SK-N-SH (cell line): ENCODE data around the gene DRD4. TPM values are rescaled to one million over a fixed set of nuclear protein-coding genes. Genes with fewer than 3 reads are reported as not detected.

Experiments used
- CTCF ChIA-PET: fragments of 300-600, 350-600 bp; formaldehyde crosslinking; extraction: SDS; loops from one replicate; lab custom pipeline; 2021; lab: Yijun Ruan, JAX
- POLR2A ChIA-PET: fragments of 350-600 bp; sonication (Branson Sonifier 250); formaldehyde crosslinking; extraction: SDS; loops from one replicate; lab custom pipeline; 2020; ENCODE audit warnings: antibody characterized with exemption, inconsistent platforms; lab: Yijun Ruan, JAX
- DNase-seq: peaks from one replicate; pipeline ENCODE4 v3.0.0; 2012
- H2AFZ ChIP-seq: fragments of 200-600 bp; sonication (generic); 2 replicates; pipeline ENCODE4 v1.8.1; 2016; ENCODE audit warnings: antibody characterized with exemption, mild to moderate bottlenecking, low read depth
- H3F3A ChIP-seq: fragments of 200-600 bp; sonication (generic); replicated peaks from 2 replicates; pipeline ENCODE3; 2016; ENCODE audit warnings: antibody characterized with exemption, mild to moderate bottlenecking; ENCODE audit not compliant: insufficient read depth
- H3K27ac ChIP-seq, 2 experiments: fragments of 200-500 bp in 1 of 2; fragments of 200-600 bp in 1 of 2; sonication (Bioruptor generic) in 1 of 2; sonication (generic), shearing (Covaris generic) in 1 of 2; 2 replicates each; pipeline versions ENCODE4 v1.5.1 to v1.6.1; 2014 to 2016; ENCODE audit warnings: low read depth in 2 of 2, inconsistent platforms in 1 of 2, low read length in 1 of 2, mild to moderate bottlenecking in 1 of 2, mixed read lengths in 1 of 2
- H3K27me3 ChIP-seq: fragments of 200-600 bp; sonication (generic), shearing (Covaris generic); 2 replicates; pipeline ENCODE4 v1.6.1; 2016; ENCODE audit warnings: mixed run types; ENCODE audit not compliant: insufficient read depth
- H3K36me3 ChIP-seq, 2 experiments: fragments of 200-500 bp in 1 of 2; fragments of 200-600 bp in 1 of 2; sonication (Bioruptor generic) in 1 of 2; sonication (generic) in 1 of 2; replicated peaks in 1 of 2; 2 replicates each; pipeline versions ENCODE3 to v1.5.1; 2014 to 2016; ENCODE audit warnings: low read length in 1 of 2, mild to moderate bottlenecking in 1 of 2; ENCODE audit not compliant: insufficient read depth in 2 of 2, control insufficient read depth in 1 of 2
- H3K4me1 ChIP-seq, 2 experiments: fragments of 200-500 bp in 1 of 2; fragments of 200-600 bp in 1 of 2; sonication (Bioruptor generic) in 1 of 2; sonication (generic), shearing (Covaris generic) in 1 of 2; 2 replicates each; pipeline versions ENCODE4 v1.5.1 to v1.6.1; 2014 to 2016; ENCODE audit warnings: low read depth in 1 of 2, low read length in 1 of 2, mixed run types in 1 of 2; ENCODE audit not compliant: insufficient read depth in 2 of 2, control insufficient read depth in 1 of 2
- H3K4me2 ChIP-seq: fragments of 200-600 bp; sonication (generic), shearing (Covaris generic); 2 replicates; pipeline ENCODE4 v1.6.1; 2017; ENCODE audit warnings: mixed run types
- H3K4me3 ChIP-seq, 2 experiments: fragments of 200-500 bp in 1 of 2; fragments of 200-600 bp in 1 of 2; sonication (Bioruptor generic) in 1 of 2; sonication (generic), shearing (Covaris generic) in 1 of 2; 2 replicates each; pipeline versions ENCODE4 v1.5.1 to v1.8.1; 2014 to 2016; ENCODE audit warnings: low read depth in 2 of 2, inconsistent platforms in 1 of 2, low read length in 1 of 2, mild to moderate bottlenecking in 1 of 2, mixed read lengths in 1 of 2, moderate library complexity in 1 of 2
- H3K79me2 ChIP-seq: fragments of 200-600 bp; sonication (generic); 2 replicates; pipeline ENCODE4 v1.8.1; 2017; ENCODE audit warnings: mild to moderate bottlenecking; ENCODE audit not compliant: insufficient read depth
- H3K9ac ChIP-seq: fragments of 200-600 bp; sonication (generic); 2 replicates; pipeline ENCODE4 v1.6.1; 2017; ENCODE audit warnings: mixed run types
- H3K9me2 ChIP-seq: fragments of 200-600 bp; sonication (generic); 2 replicates; pipeline ENCODE4 v1.6.1; 2017; ENCODE audit warnings: mixed run types
- H3K9me3 ChIP-seq: fragments of 200-600 bp; sonication (generic); 2 replicates; pipeline ENCODE4 v1.6.1; 2017; ENCODE audit warnings: mixed run types, mild to moderate bottlenecking, moderate library complexity
- H4K20me1 ChIP-seq: fragments of 200-600 bp; sonication (generic); 2 replicates; pipeline ENCODE4 v1.6.1; 2017; ENCODE audit warnings: mild to moderate bottlenecking, mixed run types; ENCODE audit not compliant: insufficient read depth
- CHD2 ChIP-seq: fragments of 150-350 bp; IDR thresholded peaks from 2 replicates; pipeline ENCODE4 v1.6.1; 2018; ENCODE audit warnings: low read length; ENCODE audit not compliant: partially characterized antibody
- CTCF ChIP-seq: fragments of 200-600 bp; sonication (generic); IDR thresholded peaks from 2 replicates; pipeline ENCODE4 v1.6.1; 2017; ENCODE audit warnings: antibody characterized with exemption, mild to moderate bottlenecking, moderate library complexity
- ELF1 ChIP-seq: IDR thresholded peaks from 2 replicates; pipeline ENCODE4 v1.4.0; 2012
- EZH2phosphoT487 ChIP-seq: fragments of 200-600 bp; sonication (generic); IDR thresholded peaks from 2 replicates; pipeline ENCODE4 v1.6.1; 2017; ENCODE audit warnings: low read depth, mixed run types, mild to moderate bottlenecking, antibody characterized with exemption, moderate library complexity, borderline replicate concordance
- GABPA ChIP-seq: IDR thresholded peaks from 2 replicates; pipeline ENCODE4 v1.4.0; 2012; ENCODE audit warnings: low read depth, mild to moderate bottlenecking
- GATA2 ChIP-seq: sonication (generic); formaldehyde crosslinking; IDR thresholded peaks from 2 replicates; pipeline ENCODE4 v1.5.0; 2020; ENCODE audit warnings: mild to moderate bottlenecking, missing genetic modification reagents
- MXI1 ChIP-seq: IDR thresholded peaks from 2 replicates; pipeline ENCODE4 v1.6.1; 2012; ENCODE audit warnings: mild to moderate bottlenecking, low read depth, low read length, improper control_type of control experiment
- NFIC ChIP-seq: IDR thresholded peaks from 2 replicates; pipeline ENCODE4 v1.4.0; 2012; ENCODE audit warnings: borderline replicate concordance
- NRF1 ChIP-seq: IDR thresholded peaks from 2 replicates; pipeline ENCODE4 v1.6.1; 2012; ENCODE audit warnings: low read depth, mild to moderate bottlenecking, low read length
- PBX3 ChIP-seq: IDR thresholded peaks from 2 replicates; pipeline ENCODE4; 2012
- POLR2AphosphoS5 ChIP-seq: IDR thresholded peaks from 2 replicates; pipeline ENCODE4 v1.6.1; 2012; ENCODE audit warnings: low read depth, low read length
- RCOR1 ChIP-seq: fragments of 150-350 bp; IDR thresholded peaks from 2 replicates; pipeline ENCODE4 v1.6.1; 2017; ENCODE audit warnings: antibody characterized with exemption, low read length
- REST ChIP-seq: IDR thresholded peaks from 2 replicates; pipeline ENCODE4 v1.6.1; 2012; ENCODE audit warnings: mild to moderate bottlenecking, low read depth, low read length, moderate library complexity
- SIN3A ChIP-seq: IDR thresholded peaks from 2 replicates; pipeline ENCODE4 v1.6.1; 2012; ENCODE audit warnings: low read depth, mild to moderate bottlenecking, low read length, moderate library complexity, borderline replicate concordance
- SMC3 ChIP-seq: IDR thresholded peaks from 2 replicates; pipeline ENCODE4 v1.6.1; 2012; ENCODE audit warnings: low read depth, low read length, improper control_type of control experiment
- TAF1 ChIP-seq: IDR thresholded peaks from 2 replicates; pipeline ENCODE4 v1.6.1; 2012; ENCODE audit warnings: low read depth, mild to moderate bottlenecking, low read length, moderate library complexity, borderline replicate concordance
- YY1 ChIP-seq: IDR thresholded peaks from 2 replicates; pipeline ENCODE4 v1.4.0; 2012; ENCODE audit warnings: low read depth, mild to moderate bottlenecking
- WGBS: methylation state at CpG from one replicate; pipeline ENCODE4 v1.1.6; 2017; ENCODE audit warnings: low lambda C conversion rate; 5-methylcytosine and 5-hydroxymethylcytosine counted together
- polyA plus RNA-seq, 3 experiments: library from polyadenylated mRNA; depleted of rRNA; stranded (reverse); fragments of >200 nt; gene quantifications; 2 replicates each; pipeline ENCODE4 v1.2.3, GENCODE V29; 2012
- TF ChIP-seq, protein P1 (sequence below): IDR thresholded peaks from 2 replicates; pipeline ENCODE4 v1.4.0; 2012; ENCODE audit warnings: low read depth, borderline replicate concordance

The DRD4 gene
- polyA plus RNA-seq, 1 of the 3 experiments (the other 2 are of a cell fraction), result not detected

DNA sequence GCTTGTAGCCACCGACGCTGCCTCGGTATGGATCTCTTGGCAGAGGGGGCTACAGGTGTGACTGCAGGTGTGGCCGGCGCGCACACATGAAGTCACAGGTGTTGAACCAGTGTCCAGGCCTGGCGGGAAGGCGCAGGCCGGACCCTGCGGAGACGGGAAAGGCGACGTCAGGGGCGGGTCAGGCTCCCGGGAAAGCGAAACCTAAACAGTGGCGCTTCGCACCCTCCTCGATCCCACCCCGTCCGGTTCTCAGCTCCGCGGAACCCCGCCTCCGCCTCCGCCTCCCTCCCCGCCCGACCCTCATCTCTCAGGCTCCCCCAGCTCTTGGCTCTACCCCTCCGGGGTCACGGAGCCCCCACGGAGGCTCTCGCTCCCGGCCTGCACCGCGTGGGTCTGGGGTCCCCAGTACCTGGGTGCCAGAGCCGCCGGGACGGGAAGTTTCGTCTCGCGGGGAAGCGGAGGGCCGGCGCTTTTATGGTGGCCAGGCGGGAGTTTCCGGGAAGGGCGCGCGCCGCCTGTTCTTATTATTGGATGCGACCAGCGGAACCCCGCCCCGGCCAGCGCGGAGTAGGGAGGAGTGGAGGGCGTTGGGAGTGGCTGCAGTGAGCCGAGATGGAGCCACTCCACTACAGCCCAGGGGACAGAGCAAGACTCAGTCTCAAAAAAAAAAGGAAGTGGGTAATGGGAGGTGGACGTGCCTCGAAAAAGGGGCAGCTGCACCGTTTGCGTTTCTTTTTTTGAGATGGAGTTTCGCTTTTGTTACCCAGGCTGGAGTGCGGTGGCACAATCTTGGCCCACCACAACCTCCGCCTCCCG is 21.4 kb upstream of the DRD4 start, which contains the start of gene IRF7:
IRF7 (minus strand) TSS at position 447 of the 816 bp plus-strand sequence. CDS start 586 bp downstream, outside the sequence.
- Histone ChIP-seq H3K27ac (peak within 1 kb of the TSS; percentile 76 to 84), H3K27me3 (no peaks in the 10 kb centered on the region), H2AFZ (peak within 1 kb of the TSS; percentile 73), H3K4me2 (peak within 1 kb of the TSS; percentile 96), H3K4me1 (peaks cover 0 to 14% of the 10 kb centered on the region in 2 experiments; a peak in 1 of 4 replicates), H4K20me1 (peaks cover 31% of the 10 kb centered on the region), H3K9me3 (no peaks in the 10 kb centered on the region), H3K79me2 (peaks cover 8% of the 10 kb centered on the region; the same call in 1 of the 2 replicates), H3K36me3 (peaks cover 12 to 30% of the 10 kb centered on the region in 2 experiments), H3K9ac (peak within 1 kb of the TSS; percentile 77), H3K4me3 (peak within 1 kb of the TSS; percentile 56 to 77), H3F3A (peaks cover 4% of the 10 kb centered on the region), H3K9me2 (no peaks in the 10 kb centered on the region)
- peak; percentile 96 for DNase-seq
- WGBS, result 9% methylated on average over 49 of the region's 66 CpGs
- ChIA-PET CTCF (interaction anchor here (0.6 kb wide), 1 partner anchor 20 kb away, joined by 3 read pairs; no protein-coding TSS in a partner anchor), POLR2A (interaction anchor here (0.7 kb wide), 1 partner anchor 9 kb away, joined by 3 read pairs; no protein-coding TSS in a partner anchor)
- no peak for TF ChIP-seq PBX3
- TF ChIP-seq EZH2phosphoT487, result no peak
- TF ChIP-seq NRF1, result no peak
- no peak for TF ChIP-seq SIN3A
- no peak for TF ChIP-seq CTCF
- no peak for TF ChIP-seq GATA2 (CRISPR knock-in tag)
- TF ChIP-seq GABPA, result peak; percentile 80
- TF ChIP-seq MXI1, result peak; percentile 46; the same call in 1 of the 2 replicates
- TF ChIP-seq POLR2AphosphoS5, result peak; percentile 96
- 0 out of 2 replicates have a peak, but pooled peaks have one; percentile 12 for TF ChIP-seq RCOR1
- no peak for TF ChIP-seq SMC3
- peak; percentile 51; the same call in 1 of the 2 replicates for TF ChIP-seq TAF1
- TF ChIP-seq NFIC, result no peak
- no peak for TF ChIP-seq REST
- TF ChIP-seq CHD2, result peak; percentile 52
- peak; percentile 60 for TF ChIP-seq ELF1
- TF ChIP-seq, protein P1, sequence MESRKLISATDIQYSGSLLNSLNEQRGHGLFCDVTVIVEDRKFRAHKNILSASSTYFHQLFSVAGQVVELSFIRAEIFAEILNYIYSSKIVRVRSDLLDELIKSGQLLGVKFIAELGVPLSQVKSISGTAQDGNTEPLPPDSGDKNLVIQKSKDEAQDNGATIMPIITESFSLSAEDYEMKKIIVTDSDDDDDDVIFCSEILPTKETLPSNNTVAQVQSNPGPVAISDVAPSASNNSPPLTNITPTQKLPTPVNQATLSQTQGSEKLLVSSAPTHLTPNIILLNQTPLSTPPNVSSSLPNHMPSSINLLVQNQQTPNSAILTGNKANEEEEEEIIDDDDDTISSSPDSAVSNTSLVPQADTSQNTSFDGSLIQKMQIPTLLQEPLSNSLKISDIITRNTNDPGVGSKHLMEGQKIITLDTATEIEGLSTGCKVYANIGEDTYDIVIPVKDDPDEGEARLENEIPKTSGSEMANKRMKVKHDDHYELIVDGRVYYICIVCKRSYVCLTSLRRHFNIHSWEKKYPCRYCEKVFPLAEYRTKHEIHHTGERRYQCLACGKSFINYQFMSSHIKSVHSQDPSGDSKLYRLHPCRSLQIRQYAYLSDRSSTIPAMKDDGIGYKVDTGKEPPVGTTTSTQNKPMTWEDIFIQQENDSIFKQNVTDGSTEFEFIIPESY, result no peak
- TF ChIP-seq YY1, result peak; percentile 65
- TF ChIP-seq, all 33 proteins: peak for 8
